ENCODE data around the gene SUZ12.
"Not testable (repeated sequence)": the region's sequence is repeated elsewhere in the genome, so short reads cannot be mapped to it uniquely, and the experiment has no call there.

DNA sequence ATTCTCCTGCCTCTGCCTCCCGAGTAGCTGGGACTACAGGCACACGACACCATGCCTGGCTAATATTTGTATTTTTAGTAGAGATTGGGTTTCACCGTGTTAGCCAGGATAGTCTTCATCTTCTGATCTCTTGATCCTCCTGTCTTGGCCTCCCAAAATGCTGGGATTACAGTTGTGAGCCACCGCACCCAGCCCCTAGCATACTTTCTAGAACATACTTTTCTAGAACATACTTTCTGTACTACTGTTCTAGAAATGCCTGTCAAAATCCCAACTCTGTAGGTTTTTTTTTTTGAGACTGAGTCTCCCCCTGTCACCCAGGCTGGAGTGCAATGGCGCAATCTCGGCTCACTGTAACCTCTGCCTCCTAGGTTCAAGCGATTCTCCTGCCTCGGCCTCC is 27.3 kb downstream of the SUZ12 start:
- TF ChIP-seq CTCF (IDR thresholded peaks at IDR 0.05; ENCODE audit: poor library complexity); EZH2 (IDR thresholded peaks at IDR 0.05; ENCODE audit: borderline replicate concordance): not testable (repeated sequence)

Data from hepatocyte (in vitro differentiated cells).